AG10803 (cell line): ENCODE results near the gene DNAJC4.

ENCODE experiments used
- DNase-seq: peaks from one replicate; pipeline ENCODE4 v3.0.0; 2010; ENCODE audit warnings: low read depth
- H3K4me3 ChIP-seq: 2 replicates; pipeline ENCODE4 v1.5.1; 2011; ENCODE audit warnings: mild to moderate bottlenecking, low read length, control low read depth
- CTCF ChIP-seq: conservative IDR thresholded peaks from 2 replicates; pipeline ENCODE4 v1.5.1; 2011; ENCODE audit warnings: mild to moderate bottlenecking, low read length, control low read depth, inconsistent platforms

DNAJC4 gene

GRCh38 chr11:64246871-64247728 lies 16.8 kb downstream of the DNAJC4 start, which contains the start of gene PPP1R14B:
Gene PPP1R14B, minus strand, starts transcription at chr11:64246943. Its CDS starts 270 bp downstream, at chr11:64246673.
- no peak for TF ChIP-seq CTCF
- peak within 1 kb of the TSS; percentile 96 for H3K4me3 ChIP-seq
- peak; percentile 80 for DNase-seq

- H3K4me3 ChIP-seq, result peak overlapping the region; percentile 89
- no peak for TF ChIP-seq CTCF
- no peak for DNase-seq
Measured at GRCh38 chr11:64247729-64248531, 17.6 kb downstream of the DNAJC4 start.

DNA sequence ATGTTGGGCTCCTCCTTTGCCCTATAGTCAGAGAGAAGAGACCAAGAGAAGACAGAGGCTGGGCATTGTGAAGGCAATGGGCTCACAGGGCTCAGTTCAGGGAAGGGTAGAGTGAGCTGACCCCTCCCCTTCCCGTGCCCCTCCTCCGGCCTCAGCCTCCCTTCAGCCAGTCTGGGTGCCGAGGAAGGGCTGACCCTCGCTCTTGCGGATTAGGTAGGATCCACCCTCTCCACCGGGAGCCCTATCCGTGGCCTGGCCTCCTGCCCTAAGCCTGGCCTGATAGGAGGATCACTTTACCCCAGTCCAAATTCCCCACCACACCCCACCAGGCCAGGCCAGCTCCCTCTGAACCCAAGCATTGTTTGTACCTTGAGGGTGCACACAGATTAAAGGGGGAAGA lies 18.2 kb downstream of the DNAJC4 start:
- no peak for TF ChIP-seq CTCF
- DNase-seq, result no peak
- H3K4me3 ChIP-seq, result no peak overlapping the region

DNA sequence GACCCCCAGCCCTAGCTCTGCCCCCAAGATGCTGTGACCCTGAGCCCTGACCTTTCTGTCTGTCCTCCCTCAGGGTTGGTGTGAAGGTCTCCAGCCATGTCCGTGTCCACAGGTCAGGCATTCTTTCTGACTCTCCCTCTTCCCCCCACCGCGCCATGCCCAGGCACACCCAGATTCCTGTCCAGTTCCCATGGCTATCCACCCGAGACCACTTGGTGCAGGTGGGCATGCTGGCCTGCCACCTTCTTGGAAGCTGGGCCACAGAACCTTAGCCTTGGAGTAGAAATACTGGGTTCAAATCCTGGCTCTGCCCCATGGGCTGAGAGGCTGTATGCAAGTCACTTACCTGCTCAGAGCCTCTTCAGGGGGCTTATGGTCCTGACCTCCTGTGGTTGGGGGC lies 18.7 kb downstream of the DNAJC4 start:
- no peak for TF ChIP-seq CTCF

DNA sequence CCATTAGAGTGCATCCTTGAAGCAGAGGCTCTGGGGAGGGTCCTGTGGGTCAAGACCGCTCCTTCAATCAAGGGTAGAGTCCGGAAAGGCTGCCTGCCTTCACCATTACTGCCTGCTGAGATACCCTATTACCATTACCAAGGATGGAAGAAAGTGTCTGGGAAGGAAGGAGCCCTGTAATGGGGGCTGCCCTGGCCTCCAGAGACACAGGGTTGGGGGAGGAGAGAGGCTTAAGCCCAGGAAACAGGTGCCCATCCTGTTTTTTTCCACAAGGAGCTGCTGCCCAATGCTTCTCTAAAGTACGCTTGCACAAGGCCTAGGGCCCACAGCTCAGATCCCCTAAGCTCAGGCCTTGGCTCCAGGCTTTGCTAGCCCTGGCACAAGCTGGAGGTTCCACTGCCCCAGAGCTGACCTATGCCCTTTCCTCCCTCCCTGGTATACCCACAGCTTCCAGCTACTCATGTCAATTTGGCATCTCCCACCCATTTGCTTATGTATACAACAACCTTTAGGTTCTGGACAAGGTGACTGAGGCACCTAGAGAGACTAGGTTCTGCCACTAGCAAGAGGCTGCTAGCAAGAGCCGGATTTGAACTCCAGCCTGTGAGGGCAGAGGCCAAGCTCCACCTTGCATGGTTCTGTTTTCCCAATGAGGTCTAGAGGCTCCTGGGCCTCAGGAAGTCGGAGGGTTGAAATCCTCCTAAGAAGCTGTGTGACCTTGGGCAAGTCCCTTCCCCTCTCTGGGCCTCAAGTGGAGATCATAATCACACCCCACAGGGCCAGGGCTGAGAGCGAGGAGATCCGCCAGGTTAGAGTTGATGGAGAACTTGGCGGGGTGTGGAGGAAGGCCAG lies 19.4 kb downstream of the DNAJC4 start:
- TF ChIP-seq CTCF, result no peak
- DNase-seq, result no peak
- H3K4me3 ChIP-seq, result no peak overlapping the region

More for the DNA sequence above, 18.7 kb downstream of the DNAJC4 start:
- no peak overlapping the region for H3K4me3 ChIP-seq
- no peak for DNase-seq

GRCh38 chr11:64250415-64251015 lies 20.2 kb downstream of the DNAJC4 start:
- TF ChIP-seq CTCF, result no peak
- no peak for DNase-seq
- H3K4me3 ChIP-seq, result peak overlapping the region; percentile 67
